Adrenal gland (tissue), 5 donors: Measurements from ENCODE around the gene EDNRA.

ENCODE experiments used
- POLR2A ChIP-seq, 2 donors: fragments of 450-650 bp; IDR thresholded peaks; one replicate each; pipeline ENCODE4 v1.6.1; 2017; ENCODE audit warnings: antibody characterized with exemption in 2 of 2, mild to moderate bottlenecking in 2 of 2, moderate library complexity in 1 of 2
- TF ChIP-seq, protein P1 (sequence below), 6 experiments: fragments of 450-650 bp in 4 of 6; fragments of 200-600 bp in 2 of 6; sonication (generic) in 1 of 6; IDR thresholded peaks; 1 replicate in 5 of 6; 2 replicates in 1 of 6; pipeline versions ENCODE4 v1.5.1 to v1.8.0; 2016 to 2021; ENCODE audit warnings: antibody characterized with exemption in 6 of 6, mild to moderate bottlenecking in 2 of 6, moderate library complexity in 1 of 6
- donor health status: DM: no; HTN: no; CAD: no.

DNA sequence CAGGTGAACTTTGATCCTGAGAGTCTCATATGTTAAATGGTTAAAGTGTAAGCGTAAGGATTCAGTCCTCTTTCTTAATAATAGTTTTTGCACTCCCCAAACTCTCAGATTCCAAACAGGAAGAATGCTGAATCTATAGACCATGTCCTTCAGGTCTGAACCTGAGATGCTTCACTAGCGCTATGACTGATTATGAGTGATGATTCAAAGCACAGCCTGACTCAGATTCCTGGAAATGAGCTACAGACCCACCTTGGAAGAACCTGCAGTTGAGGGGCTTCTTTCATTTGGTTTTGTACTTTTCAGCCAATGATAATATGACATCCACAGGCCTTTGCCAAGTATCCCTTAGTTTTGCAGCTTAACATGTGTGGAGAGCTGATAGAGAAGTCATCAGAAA is 1.4 kb downstream of the EDNRA start:
- no peak for TF ChIP-seq POLR2A (IDR thresholded peaks at IDR 0.05)
- TF ChIP-seq, protein P1, sequence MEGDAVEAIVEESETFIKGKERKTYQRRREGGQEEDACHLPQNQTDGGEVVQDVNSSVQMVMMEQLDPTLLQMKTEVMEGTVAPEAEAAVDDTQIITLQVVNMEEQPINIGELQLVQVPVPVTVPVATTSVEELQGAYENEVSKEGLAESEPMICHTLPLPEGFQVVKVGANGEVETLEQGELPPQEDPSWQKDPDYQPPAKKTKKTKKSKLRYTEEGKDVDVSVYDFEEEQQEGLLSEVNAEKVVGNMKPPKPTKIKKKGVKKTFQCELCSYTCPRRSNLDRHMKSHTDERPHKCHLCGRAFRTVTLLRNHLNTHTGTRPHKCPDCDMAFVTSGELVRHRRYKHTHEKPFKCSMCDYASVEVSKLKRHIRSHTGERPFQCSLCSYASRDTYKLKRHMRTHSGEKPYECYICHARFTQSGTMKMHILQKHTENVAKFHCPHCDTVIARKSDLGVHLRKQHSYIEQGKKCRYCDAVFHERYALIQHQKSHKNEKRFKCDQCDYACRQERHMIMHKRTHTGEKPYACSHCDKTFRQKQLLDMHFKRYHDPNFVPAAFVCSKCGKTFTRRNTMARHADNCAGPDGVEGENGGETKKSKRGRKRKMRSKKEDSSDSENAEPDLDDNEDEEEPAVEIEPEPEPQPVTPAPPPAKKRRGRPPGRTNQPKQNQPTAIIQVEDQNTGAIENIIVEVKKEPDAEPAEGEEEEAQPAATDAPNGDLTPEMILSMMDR (IDR thresholded peaks at IDR 0.05), result no peak
